ENCODE data around the gene TYW5. TPM values are rescaled to one million over a fixed set of nuclear protein-coding genes. Genes with fewer than 3 reads are reported as not detected.

TYW5 gene
- total and polyA plus RNA-seq, 2 of the 13 experiments (the other 11 are each of a cell fraction or from before 2014, with no cell fraction given): 8.3 to 14.6 TPM

DNA sequence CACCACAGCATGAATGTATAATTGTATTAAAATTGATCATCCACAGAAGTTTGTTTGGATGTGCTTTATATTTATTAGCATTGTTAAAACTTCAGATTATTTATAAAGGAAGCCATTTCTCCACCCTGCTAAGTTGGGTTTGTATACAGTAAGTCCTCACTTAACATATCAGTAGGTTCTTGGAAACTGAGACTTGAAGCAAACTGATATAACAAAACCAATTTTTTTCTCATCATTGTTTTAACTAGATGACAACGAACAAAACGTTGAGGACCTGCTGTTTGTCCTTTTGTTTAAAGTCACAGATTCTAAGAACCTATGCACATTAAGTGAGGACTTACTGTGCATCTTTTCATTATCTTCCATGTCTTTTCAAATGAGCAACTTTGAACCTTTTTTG is 27.1 kb downstream of the TYW5 start:
- DNase-seq (ENCODE audit: low spot score) (no peak), ATAC-seq (no peak), FAIRE-seq (peak; percentile 26)
- Histone ChIP-seq H3K9me3 (ENCODE audit: low read length) (no peaks in the 10 kb centered on the region), H2AFZ (ENCODE audit: low read length) (no peak overlapping the region), H4K20me1 (ENCODE audit: insufficient read depth, low read length) (no peaks in the 10 kb centered on the region), H3K27me3 (ENCODE audit: control insufficient read depth in 1 of 2, insufficient read depth in 2 of 2, low read length in 2 of 2) (no peaks in the 10 kb centered on the region), H3K4me3 (replicated peaks in 1 of 3; ENCODE audit: insufficient read depth in 1 of 3, low read depth in 2 of 3, low read length in 3 of 3) (no peak overlapping the region), H3K4me2 (ENCODE audit: low read depth, low read length) (no peak overlapping the region), H3K4me1 (ENCODE audit: insufficient read depth, low read length) (no peaks in the 10 kb centered on the region), H3K79me2 (ENCODE audit: insufficient read depth, low read length) (peaks cover 15% of the 10 kb centered on the region), H3K36me3 (replicated peaks in 1 of 2; ENCODE audit: control insufficient read depth in 1 of 2, insufficient read depth in 2 of 2, low read length in 2 of 2) (peaks cover 2 to 41% of the 10 kb centered on the region in 2 experiments), H3K27ac (ENCODE audit: extremely low read length, insufficient read depth, low read length) (no peak overlapping the region), H3K9ac (ENCODE audit: insufficient read depth, low read depth, low read length) (no peak overlapping the region)
- 97% methylated on average over 2 of the region's 2 CpGs for WGBS (ENCODE audit: low lambda C conversion rate)
- CTCF ChIA-PET (ENCODE audit: low intra/inter-chr PET ratio, low total read pairs): no interaction called here
- TF ChIP-seq ZNF879 (CRISPR knock-in tag; IDR thresholded peaks at IDR 0.05): no peak
- POLR2A ChIA-PET: no interaction called here
- in situ Hi-C loops (cut with HindIII; ENCODE audit: extremely low pct_ligation_motif_present, low pct_unique_long_range_greater_than_20kb) (no loop called here), intact Hi-C loops (cut with micrococcal nuclease; ENCODE audit: unreplicated experiment) (no loop called here)
- BruUV-seq (replicated peaks): no TSS peak

DNA sequence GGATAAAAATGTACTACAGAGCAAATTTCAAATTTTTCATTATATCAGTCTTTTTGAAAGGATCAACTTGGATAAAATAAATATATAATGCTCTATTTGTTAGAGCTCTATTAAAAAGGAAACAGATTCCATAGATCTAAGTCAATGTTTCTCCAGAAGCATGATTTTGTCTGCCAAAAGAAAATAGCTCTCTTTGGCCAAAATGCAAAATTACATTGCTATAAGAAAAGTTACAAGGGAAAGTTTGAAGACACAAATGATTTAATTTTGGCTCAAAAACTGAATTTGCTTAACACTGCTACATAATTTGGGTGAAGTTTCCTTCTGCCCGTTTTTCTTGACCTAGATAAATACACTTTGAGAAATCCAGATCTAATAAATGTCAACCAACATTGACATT is 28.5 kb downstream of the TYW5 start:
- no peak overlapping the region for H3K9ac ChIP-seq (ENCODE audit: insufficient read depth, low read depth, low read length)
- H3K4me1 ChIP-seq (ENCODE audit: insufficient read depth, low read length): no peaks in the 10 kb centered on the region
- ChIA-PET POLR2A (no interaction called here), CTCF (ENCODE audit: low intra/inter-chr PET ratio, low total read pairs) (no interaction called here)
- DNase-seq (ENCODE audit: low spot score) (no peak), ATAC-seq (no peak), FAIRE-seq (no peak)
- H3K9me3 ChIP-seq (ENCODE audit: low read length): no peaks in the 10 kb centered on the region
- H2AFZ ChIP-seq (ENCODE audit: low read length): no peak overlapping the region
- H3K27ac ChIP-seq (ENCODE audit: extremely low read length, insufficient read depth, low read length): no peak overlapping the region
- peaks cover 24% of the 10 kb centered on the region for H3K79me2 ChIP-seq (ENCODE audit: insufficient read depth, low read length)
- no peak overlapping the region for H3K4me2 ChIP-seq (ENCODE audit: low read depth, low read length)
- H4K20me1 ChIP-seq (ENCODE audit: insufficient read depth, low read length): no peaks in the 10 kb centered on the region
- in situ Hi-C loops (cut with HindIII; ENCODE audit: extremely low pct_ligation_motif_present, low pct_unique_long_range_greater_than_20kb) (no loop called here), intact Hi-C loops (cut with micrococcal nuclease; ENCODE audit: unreplicated experiment) (no loop called here)
- WGBS (ENCODE audit: low lambda C conversion rate): 96% methylated on average over 1 of the region's 1 CpG
- H3K36me3 ChIP-seq (replicated peaks in 1 of 2; ENCODE audit: control insufficient read depth in 1 of 2, insufficient read depth in 2 of 2, low read length in 2 of 2): peaks cover 5 to 38% of the 10 kb centered on the region in 2 experiments
- H3K27me3 ChIP-seq (ENCODE audit: control insufficient read depth in 1 of 2, insufficient read depth in 2 of 2, low read length in 2 of 2): no peaks in the 10 kb centered on the region
- H3K4me3 ChIP-seq (replicated peaks in 1 of 3; ENCODE audit: insufficient read depth in 1 of 3, low read depth in 2 of 3, low read length in 3 of 3): no peak overlapping the region
- no TSS peak for BruUV-seq (replicated peaks)
- TF ChIP-seq DMAP1 (CRISPR knock-in tag; IDR thresholded peaks at IDR 0.05): no peak
- no peak for TF ChIP-seq POLR2AphosphoS5 (IDR thresholded peaks at IDR 0.05; ENCODE audit: low read depth, low read length)
- TF ChIP-seq ZNF577 (CRISPR knock-in tag; IDR thresholded peaks at IDR 0.05; ENCODE audit: borderline replicate concordance, low read depth): no peak
- TF ChIP-seq, protein P1, sequence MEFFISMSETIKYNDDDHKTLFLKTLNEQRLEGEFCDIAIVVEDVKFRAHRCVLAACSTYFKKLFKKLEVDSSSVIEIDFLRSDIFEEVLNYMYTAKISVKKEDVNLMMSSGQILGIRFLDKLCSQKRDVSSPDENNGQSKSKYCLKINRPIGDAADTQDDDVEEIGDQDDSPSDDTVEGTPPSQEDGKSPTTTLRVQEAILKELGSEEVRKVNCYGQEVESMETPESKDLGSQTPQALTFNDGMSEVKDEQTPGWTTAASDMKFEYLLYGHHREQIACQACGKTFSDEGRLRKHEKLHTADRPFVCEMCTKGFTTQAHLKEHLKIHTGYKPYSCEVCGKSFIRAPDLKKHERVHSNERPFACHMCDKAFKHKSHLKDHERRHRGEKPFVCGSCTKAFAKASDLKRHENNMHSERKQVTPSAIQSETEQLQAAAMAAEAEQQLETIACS (CRISPR knock-in tag; IDR thresholded peaks at IDR 0.05): no peak
- no peak for TF ChIP-seq JUNB (CRISPR knock-in tag; IDR thresholded peaks at IDR 0.05; ENCODE audit: borderline replicate concordance)
- no peak for TF ChIP-seq RCOR2 (CRISPR knock-in tag; IDR thresholded peaks at IDR 0.05)
- TF ChIP-seq, protein P2, sequence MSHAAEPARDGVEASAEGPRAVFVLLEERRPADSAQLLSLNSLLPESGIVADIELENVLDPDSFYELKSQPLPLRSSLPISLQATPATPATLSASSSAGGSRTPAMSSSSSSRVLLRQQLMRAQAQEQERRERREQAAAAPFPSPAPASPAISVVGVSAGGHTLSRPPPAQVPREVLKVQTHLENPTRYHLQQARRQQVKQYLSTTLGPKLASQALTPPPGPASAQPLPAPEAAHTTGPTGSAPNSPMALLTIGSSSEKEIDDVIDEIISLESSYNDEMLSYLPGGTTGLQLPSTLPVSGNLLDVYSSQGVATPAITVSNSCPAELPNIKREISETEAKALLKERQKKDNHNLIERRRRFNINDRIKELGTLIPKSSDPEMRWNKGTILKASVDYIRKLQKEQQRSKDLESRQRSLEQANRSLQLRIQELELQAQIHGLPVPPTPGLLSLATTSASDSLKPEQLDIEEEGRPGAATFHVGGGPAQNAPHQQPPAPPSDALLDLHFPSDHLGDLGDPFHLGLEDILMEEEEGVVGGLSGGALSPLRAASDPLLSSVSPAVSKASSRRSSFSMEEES (CRISPR knock-in tag; IDR thresholded peaks at IDR 0.05): no peak
